ENCODE results near the gene MTMR12. TPM values are rescaled to one million over a fixed set of nuclear protein-coding genes. Genes with fewer than 3 reads are reported as not detected.

MTMR12 gene
- total RNA-seq, 1 donor: 17.1 TPM

- TF ChIP-seq CTCF (IDR thresholded peaks at IDR 0.05; ENCODE audit: insufficient read depth, low read length): no peak
- no peak for DNase-seq (ENCODE audit: low read depth)
- no peak overlapping the region for H3K4me3 ChIP-seq (ENCODE audit: low read depth, low read length)
Observed at GRCh38 chr5:32206053-32206452, 106.7 kb downstream of the MTMR12 start.

- no peak for TF ChIP-seq CTCF (IDR thresholded peaks at IDR 0.05; ENCODE audit: insufficient read depth, low read length)
- no peak overlapping the region for H3K4me3 ChIP-seq (ENCODE audit: low read depth, low read length)
- peak; percentile 92 for DNase-seq (ENCODE audit: low read depth)
Observed at GRCh38 chr5:32202394-32202793, 110.3 kb downstream of the MTMR12 start.

- no peak for TF ChIP-seq CTCF (IDR thresholded peaks at IDR 0.05; ENCODE audit: insufficient read depth, low read length)
- DNase-seq (ENCODE audit: low read depth): peak; percentile 80
- H3K4me3 ChIP-seq (ENCODE audit: low read depth, low read length): no peak overlapping the region
Observed at GRCh38 chr5:32201122-32201753, 111.5 kb downstream of the MTMR12 start.

- TF ChIP-seq CTCF (IDR thresholded peaks at IDR 0.05; ENCODE audit: insufficient read depth, low read length): no peak
- DNase-seq (ENCODE audit: low read depth): no peak
- H3K4me3 ChIP-seq (ENCODE audit: low read depth, low read length): no peak overlapping the region
Observed at GRCh38 chr5:32197032-32197431, 115.7 kb downstream of the MTMR12 start.

- TF ChIP-seq CTCF (IDR thresholded peaks at IDR 0.05; ENCODE audit: insufficient read depth, low read length): no peak
- no peak for DNase-seq (ENCODE audit: low read depth)
- no peak overlapping the region for H3K4me3 ChIP-seq (ENCODE audit: low read depth, low read length)
Observed at GRCh38 chr5:32195265-32195664, 117.5 kb downstream of the MTMR12 start.

- H3K4me3 ChIP-seq (ENCODE audit: low read depth, low read length): peak overlapping the region; percentile 13
- no peak for TF ChIP-seq CTCF (IDR thresholded peaks at IDR 0.05; ENCODE audit: insufficient read depth, low read length)
- DNase-seq (ENCODE audit: low read depth): peak; percentile 89
Observed at GRCh38 chr5:32193591-32193990, 119.1 kb downstream of the MTMR12 start.

GRCh38 chr5:32190095-32190494 lies 122.6 kb downstream of the MTMR12 start:
- no peak for TF ChIP-seq CTCF (IDR thresholded peaks at IDR 0.05; ENCODE audit: insufficient read depth, low read length)
- H3K4me3 ChIP-seq (ENCODE audit: low read depth, low read length): no peak overlapping the region
- DNase-seq (ENCODE audit: low read depth): peak; percentile 97

All from fibroblast of the aortic adventitia (primary cell).